Neural cell (in vitro differentiated cells): ENCODE results near the gene DCUN1D2. TPM values are rescaled to one million over a fixed set of nuclear protein-coding genes. Genes with fewer than 3 reads are reported as not detected.

ENCODE experiments used
- H2AFZ ChIP-seq: fragments of 200-600, 300-800 bp; sonication (generic), shearing (Covaris generic); 2 replicates; pipeline ENCODE4 v1.6.0; 2014; ENCODE audit warnings: low read depth, mild to moderate bottlenecking, antibody characterized with exemption, low read length, moderate library complexity
- H3F3A ChIP-seq: fragments of 200-600 bp; shearing (Covaris generic); 2 replicates; pipeline ENCODE4 v1.6.1; 2016; ENCODE audit warnings: mild to moderate bottlenecking, moderate library complexity, mixed read lengths, antibody characterized with exemption, low read length; ENCODE audit not compliant: insufficient read depth, poor library complexity, severe bottlenecking
- H3K27ac ChIP-seq: fragments of 200-600, 300-800 bp; sonication (generic), shearing (Covaris generic); 2 replicates; pipeline ENCODE4 v1.5.1; 2014; ENCODE audit warnings: mild to moderate bottlenecking, low read length, moderate library complexity
- H3K27me3 ChIP-seq: fragments of 300-800, 200-600 bp; sonication (generic), shearing (Covaris generic); 2 replicates; pipeline ENCODE4 v1.6.0; 2014; ENCODE audit warnings: mild to moderate bottlenecking, low read depth, low read length, moderate library complexity; ENCODE audit not compliant: insufficient read depth
- H3K36me3 ChIP-seq: fragments of 300-800, 200-600 bp; sonication (generic), shearing (Covaris generic); 2 replicates; pipeline ENCODE4 v1.5.1; 2014; ENCODE audit warnings: mild to moderate bottlenecking, antibody characterized with exemption, low read length, moderate library complexity; ENCODE audit not compliant: insufficient read depth
- H3K4me2 ChIP-seq: fragments of 300-800, 200-600 bp; sonication (generic), shearing (Covaris generic); 2 replicates; pipeline ENCODE4 v1.6.0; 2014; ENCODE audit warnings: mild to moderate bottlenecking, low read length
- H3K4me3 ChIP-seq: fragments of 300-800, 200-600 bp; sonication (generic), shearing (Covaris generic); 2 replicates; pipeline ENCODE4 v1.5.1; 2014; ENCODE audit warnings: mild to moderate bottlenecking, low read length, moderate library complexity
- H3K79me2 ChIP-seq: fragments of 200-600 bp; shearing (Covaris generic); replicated peaks from 2 replicates; pipeline ENCODE4 v1.6.0; 2014; ENCODE audit warnings: mild to moderate bottlenecking, low read length, moderate library complexity; ENCODE audit not compliant: insufficient read depth
- H3K9ac ChIP-seq: fragments of 300-800, 200-600 bp; sonication (generic), shearing (Covaris generic); 2 replicates; pipeline ENCODE4 v1.6.1; 2016; ENCODE audit warnings: mild to moderate bottlenecking, low read length, mixed read lengths
- H3K9me2 ChIP-seq: fragments of 200-600 bp; shearing (Covaris generic); 2 replicates; pipeline ENCODE4 v1.6.1; 2016; ENCODE audit warnings: mild to moderate bottlenecking, low read length, mixed read lengths; ENCODE audit not compliant: insufficient read depth
- H3K9me3 ChIP-seq: fragments of 200-600, 300-800 bp; sonication (generic), shearing (Covaris generic); 2 replicates; pipeline ENCODE4 v1.6.1; 2016; ENCODE audit warnings: mild to moderate bottlenecking, mixed run types, low read length, moderate library complexity, mixed read lengths
- H4K20me1 ChIP-seq: fragments of 200-600 bp; shearing (Covaris generic); 2 replicates; pipeline ENCODE4 v1.6.1; 2016; ENCODE audit warnings: mild to moderate bottlenecking, mixed run types; ENCODE audit not compliant: insufficient read depth
- CTCF ChIP-seq: fragments of 450-650 bp; IDR thresholded peaks from 2 replicates; pipeline ENCODE4 v1.5.1; 2014; ENCODE audit warnings: antibody characterized with exemption, mild to moderate bottlenecking, moderate library complexity; ENCODE audit not compliant: poor library complexity, severe bottlenecking
- EP300 ChIP-seq: fragments of 450-650 bp; conservative IDR thresholded peaks from 2 replicates; pipeline ENCODE4 v1.6.1; 2014; ENCODE audit warnings: antibody characterized with exemption, mild to moderate bottlenecking, moderate library complexity; ENCODE audit not compliant: poor library complexity, severe bottlenecking
- EZH2 ChIP-seq: fragments of 200-600, 300-800 bp; shearing (Covaris generic), sonication (generic); IDR thresholded peaks from 2 replicates; pipeline ENCODE4 v1.6.1; 2014; ENCODE audit warnings: antibody characterized with exemption, low read length, borderline replicate concordance, mild to moderate bottlenecking; ENCODE audit not compliant: insufficient read depth, poor library complexity, severe bottlenecking
- MXI1 ChIP-seq: fragments of 450-650 bp; conservative IDR thresholded peaks from 2 replicates; pipeline ENCODE4 v1.6.1; 2014; ENCODE audit warnings: antibody characterized with exemption, mild to moderate bottlenecking; ENCODE audit not compliant: poor library complexity, severe bottlenecking
- POLR2AphosphoS5 ChIP-seq: IDR thresholded peaks from 2 replicates; pipeline ENCODE4 v1.6.1; 2012
- RAD21 ChIP-seq: fragments of 450-650 bp; conservative IDR thresholded peaks from 2 replicates; pipeline ENCODE4 v1.6.1; 2014; ENCODE audit warnings: antibody characterized with exemption, mild to moderate bottlenecking, moderate library complexity
- REST ChIP-seq: IDR thresholded peaks from 2 replicates; pipeline ENCODE4 v1.6.1; 2012; ENCODE audit warnings: borderline replicate concordance
- SMC3 ChIP-seq: fragments of 450-650 bp; conservative IDR thresholded peaks from 2 replicates; pipeline ENCODE4 v1.6.1; 2014; ENCODE audit warnings: antibody characterized with exemption, mild to moderate bottlenecking, moderate library complexity; ENCODE audit not compliant: poor library complexity
- TAF1 ChIP-seq: IDR thresholded peaks from 2 replicates; pipeline ENCODE4 v1.6.1; 2012; ENCODE audit warnings: low read depth
- polyA plus RNA-seq: library from polyadenylated mRNA; depleted of rRNA; stranded (reverse); fragments of >200 nt; gene quantifications from 2 replicates; pipeline ENCODE4 v1.2.3, GENCODE V29; 2014

DCUN1D2 gene
- polyA plus RNA-seq, 1 donor from 2014 or later, result 55.9 TPM

GRCh38 chr13:113477724-113478123 is 12.8 kb downstream of the DCUN1D2 start:
- H3K9me2 ChIP-seq, result no peaks in the 10 kb centered on the region
- no peak overlapping the region for H3K9ac ChIP-seq
- no peaks in the 10 kb centered on the region for H3K27me3 ChIP-seq
- H2AFZ ChIP-seq, result no peak overlapping the region
- no peaks in the 10 kb centered on the region for H3K9me3 ChIP-seq
- H3K79me2 ChIP-seq, result peaks cover 23% of the 10 kb centered on the region
- H3K36me3 ChIP-seq, result peaks cover 8% of the 10 kb centered on the region
- H3F3A ChIP-seq, result no peaks in the 10 kb centered on the region
- H3K4me2 ChIP-seq, result no peak overlapping the region
- no peaks in the 10 kb centered on the region for H4K20me1 ChIP-seq
- no peak overlapping the region for H3K27ac ChIP-seq
- TF ChIP-seq RAD21, result no peak
- no peak for TF ChIP-seq CTCF
- no peak for TF ChIP-seq TAF1
- TF ChIP-seq POLR2AphosphoS5, result no peak
- TF ChIP-seq EP300, result no peak
- H3K4me3 ChIP-seq, result no peak overlapping the region

- Histone ChIP-seq H3K27ac (no peak overlapping the region), H3K9ac (no peak overlapping the region), H3K4me3 (no peak overlapping the region), H3F3A (no peaks in the 10 kb centered on the region), H3K79me2 (peaks cover 16% of the 10 kb centered on the region), H3K9me3 (no peaks in the 10 kb centered on the region), H3K4me2 (no peak overlapping the region), H3K9me2 (no peaks in the 10 kb centered on the region), H4K20me1 (no peaks in the 10 kb centered on the region), H3K27me3 (no peaks in the 10 kb centered on the region), H3K36me3 (peaks cover 8% of the 10 kb centered on the region), H2AFZ (no peak overlapping the region)
- no peak for TF ChIP-seq SMC3
- no peak for TF ChIP-seq EP300
- no peak for TF ChIP-seq TAF1
- no peak for TF ChIP-seq EZH2
- no peak for TF ChIP-seq CTCF
- TF ChIP-seq REST, result no peak
- no peak for TF ChIP-seq MXI1
- no peak for TF ChIP-seq RAD21
- no peak for TF ChIP-seq POLR2AphosphoS5
Measured at GRCh38 chr13:113476811-113477210, 13.7 kb downstream of the DCUN1D2 start.
